PFSK-1 (cell line): Measurements from ENCODE around the gene PRRC2B.

ENCODE experiments used
- FOXP2 ChIP-seq: optimal IDR thresholded peaks from 2 replicates; pipeline ENCODE3; 2011; ENCODE audit warnings: borderline replicate concordance, control low read depth, inconsistent platforms; ENCODE audit not compliant: insufficient read depth; ENCODE audit errors: extremely low read length, extremely low read depth
- POLR2AphosphoS5 ChIP-seq: IDR thresholded peaks from 2 replicates; pipeline ENCODE4 v1.6.1; 2012; ENCODE audit warnings: low read depth, mild to moderate bottlenecking, control low read depth, low read length, moderate library complexity
- SIN3A ChIP-seq: IDR thresholded peaks from 2 replicates; pipeline ENCODE4 v1.6.1; 2012; ENCODE audit warnings: mild to moderate bottlenecking, low read length, moderate library complexity, borderline replicate concordance; ENCODE audit not compliant: insufficient read depth
- TAF1 ChIP-seq: IDR thresholded peaks from 2 replicates; pipeline ENCODE4 v1.6.1; 2012; ENCODE audit warnings: low read length, control low read depth, borderline replicate concordance; ENCODE audit not compliant: insufficient read depth
- TF ChIP-seq, protein P1 (sequence below), 2 experiments: IDR thresholded peaks; 2 replicates each; pipeline versions ENCODE4 v1.6.1 to v1.8.0; 2011 to 2012; ENCODE audit warnings: low read depth in 2 of 2, low read length in 2 of 2, control low read depth in 1 of 2, inconsistent platforms in 1 of 2, mild to moderate bottlenecking in 1 of 2, moderate library complexity in 1 of 2; ENCODE audit not compliant: insufficient read depth in 1 of 2

DNA sequence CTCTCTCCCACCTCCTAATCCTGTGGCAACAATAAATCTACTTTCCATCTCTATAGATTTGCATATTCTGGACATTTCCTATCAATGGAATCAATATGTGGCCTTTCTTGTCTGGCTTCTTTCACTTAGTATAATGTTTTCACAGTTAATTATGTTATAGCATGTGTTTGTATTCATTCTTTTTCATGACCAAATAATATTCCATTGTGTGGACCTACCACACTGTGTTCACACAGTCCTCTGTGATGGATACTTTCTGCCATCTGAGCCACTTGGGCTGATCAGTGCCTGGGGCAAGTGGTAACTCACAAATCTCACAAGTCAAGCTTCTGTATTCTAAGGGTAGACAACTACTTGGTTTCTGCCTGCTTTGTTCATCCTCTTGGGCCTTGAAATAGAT lies 60.1 kb downstream of the PRRC2B start:
- TF ChIP-seq TAF1 (no peak), POLR2AphosphoS5 (no peak), FOXP2 (no peak), SIN3A (no peak)
- TF ChIP-seq, protein P1, sequence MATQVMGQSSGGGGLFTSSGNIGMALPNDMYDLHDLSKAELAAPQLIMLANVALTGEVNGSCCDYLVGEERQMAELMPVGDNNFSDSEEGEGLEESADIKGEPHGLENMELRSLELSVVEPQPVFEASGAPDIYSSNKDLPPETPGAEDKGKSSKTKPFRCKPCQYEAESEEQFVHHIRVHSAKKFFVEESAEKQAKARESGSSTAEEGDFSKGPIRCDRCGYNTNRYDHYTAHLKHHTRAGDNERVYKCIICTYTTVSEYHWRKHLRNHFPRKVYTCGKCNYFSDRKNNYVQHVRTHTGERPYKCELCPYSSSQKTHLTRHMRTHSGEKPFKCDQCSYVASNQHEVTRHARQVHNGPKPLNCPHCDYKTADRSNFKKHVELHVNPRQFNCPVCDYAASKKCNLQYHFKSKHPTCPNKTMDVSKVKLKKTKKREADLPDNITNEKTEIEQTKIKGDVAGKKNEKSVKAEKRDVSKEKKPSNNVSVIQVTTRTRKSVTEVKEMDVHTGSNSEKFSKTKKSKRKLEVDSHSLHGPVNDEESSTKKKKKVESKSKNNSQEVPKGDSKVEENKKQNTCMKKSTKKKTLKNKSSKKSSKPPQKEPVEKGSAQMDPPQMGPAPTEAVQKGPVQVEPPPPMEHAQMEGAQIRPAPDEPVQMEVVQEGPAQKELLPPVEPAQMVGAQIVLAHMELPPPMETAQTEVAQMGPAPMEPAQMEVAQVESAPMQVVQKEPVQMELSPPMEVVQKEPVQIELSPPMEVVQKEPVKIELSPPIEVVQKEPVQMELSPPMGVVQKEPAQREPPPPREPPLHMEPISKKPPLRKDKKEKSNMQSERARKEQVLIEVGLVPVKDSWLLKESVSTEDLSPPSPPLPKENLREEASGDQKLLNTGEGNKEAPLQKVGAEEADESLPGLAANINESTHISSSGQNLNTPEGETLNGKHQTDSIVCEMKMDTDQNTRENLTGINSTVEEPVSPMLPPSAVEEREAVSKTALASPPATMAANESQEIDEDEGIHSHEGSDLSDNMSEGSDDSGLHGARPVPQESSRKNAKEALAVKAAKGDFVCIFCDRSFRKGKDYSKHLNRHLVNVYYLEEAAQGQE (IDR thresholded peaks at IDR 0.05; ENCODE audit: insufficient read depth in 1 of 2, low read depth in 2 of 2, low read length in 2 of 2), result no peak
